ENCODE measurements around the gene KLF17. TPM values are rescaled to one million over a fixed set of nuclear protein-coding genes. Genes with fewer than 3 reads are reported as not detected.

KLF17 gene
- polyA plus RNA-seq, 3 donors = 0.05 TPM; not detected in 2

- DNase-seq (ENCODE audit: extremely low read depth in 1 of 11, low read depth in 9 of 11, low spot score in 4 of 11) = no peak
Observed at GRCh38 chr1:44144962-44145756, 26.5 kb downstream of the KLF17 start.

GRCh38 chr1:44146536-44147361 is 28.1 kb downstream of the KLF17 start:
- DNase-seq (ENCODE audit: extremely low read depth in 1 of 11, low read depth in 9 of 11, low spot score in 4 of 11) = no peak

- no peak for DNase-seq (ENCODE audit: extremely low read depth in 1 of 11, low read depth in 9 of 11, low spot score in 4 of 11)
Observed at GRCh38 chr1:44147582-44147981, 29.0 kb downstream of the KLF17 start.

GRCh38 chr1:44151332-44151731 is 32.7 kb downstream of the KLF17 start:
- DNase-seq (ENCODE audit: extremely low read depth in 1 of 11, low read depth in 9 of 11, low spot score in 4 of 11) = no peak

- no peak for DNase-seq (ENCODE audit: extremely low read depth in 1 of 11, low read depth in 9 of 11, low spot score in 4 of 11)
Observed at GRCh38 chr1:44151808-44152207, 33.2 kb downstream of the KLF17 start.

GRCh38 chr1:44152692-44153091 is 34.1 kb downstream of the KLF17 start:
- DNase-seq (ENCODE audit: extremely low read depth in 1 of 11, low read depth in 9 of 11, low spot score in 4 of 11) = no peak

- no peak for DNase-seq (ENCODE audit: extremely low read depth in 1 of 11, low read depth in 9 of 11, low spot score in 4 of 11)
Observed at GRCh38 chr1:44154049-44154448, 35.4 kb downstream of the KLF17 start.

GRCh38 chr1:44157903-44158302 is 39.3 kb downstream of the KLF17 start:
- no peak for DNase-seq (ENCODE audit: extremely low read depth in 1 of 11, low read depth in 9 of 11, low spot score in 4 of 11)

- no peak for DNase-seq (ENCODE audit: extremely low read depth in 1 of 11, low read depth in 9 of 11, low spot score in 4 of 11)
Observed at GRCh38 chr1:44158871-44159270, 40.2 kb downstream of the KLF17 start.

GRCh38 chr1:44161546-44161945 is 42.9 kb downstream of the KLF17 start:
- no peak for DNase-seq (ENCODE audit: extremely low read depth in 1 of 11, low read depth in 9 of 11, low spot score in 4 of 11)

GRCh38 chr1:44168520-44169098 is 50.0 kb downstream of the KLF17 start:
- no peak for DNase-seq (ENCODE audit: extremely low read depth in 1 of 11, low read depth in 9 of 11, low spot score in 4 of 11)

GRCh38 chr1:44170281-44170823 is 51.7 kb downstream of the KLF17 start:
- no peak for DNase-seq (ENCODE audit: extremely low read depth in 1 of 11, low read depth in 9 of 11, low spot score in 4 of 11)

- DNase-seq (ENCODE audit: extremely low read depth in 1 of 11, low read depth in 9 of 11, low spot score in 4 of 11) = no peak
Observed at GRCh38 chr1:44174630-44175029, 56.0 kb downstream of the KLF17 start.

Other genes starting within 250 kb of the KLF17 start
- gene ARTN, start 185.0 kb upstream of the KLF17 start, polyA plus RNA-seq (ENCODE audit: insufficient read length in 3 of 3) = 1 to 10 TPM; 1.4 to 4.3 (median 1.9) TPM
- gene IPO13, start 171.9 kb upstream of the KLF17 start, polyA plus RNA-seq (ENCODE audit: insufficient read length in 3 of 3) = 10 to 100 TPM; 36.9 to 43.5 (median 41.8) TPM
- gene DPH2, start 148.8 kb upstream of the KLF17 start, polyA plus RNA-seq (ENCODE audit: insufficient read length in 3 of 3) = 10 to 100 TPM; 21.4 to 23.7 (median 22.4) TPM
- 100 to 1,000 TPM; 116 to 158 (median 156) TPM for gene ATP6V0B, start 143.9 kb upstream of the KLF17 start, polyA plus RNA-seq (ENCODE audit: insufficient read length in 3 of 3)
- gene B4GALT2, start 139.6 kb upstream of the KLF17 start, polyA plus RNA-seq (ENCODE audit: insufficient read length in 3 of 3) = 10 to 100 TPM; 29.5 to 46.9 (median 38.4) TPM
- gene CCDC24, start 127.2 kb upstream of the KLF17 start, polyA plus RNA-seq (ENCODE audit: insufficient read length in 3 of 3) = 10 to 100 TPM; 14.6 to 27.6 (median 19.3) TPM
- 1 to 10 TPM; 5.7 to 8.0 (median 7.2) TPM for gene SLC6A9, start 87.4 kb upstream of the KLF17 start, polyA plus RNA-seq (ENCODE audit: insufficient read length in 3 of 3)
- not detected for gene KLF18, start 22.8 kb downstream of the KLF17 start, polyA plus RNA-seq (ENCODE audit: insufficient read length in 3 of 3)
- 10 to 100 TPM; 56.6 to 67.9 (median 59.5) TPM for gene DMAP1, start 94.7 kb downstream of the KLF17 start, polyA plus RNA-seq (ENCODE audit: insufficient read length in 3 of 3)
- gene ERI3, start 236.4 kb downstream of the KLF17 start, polyA plus RNA-seq (ENCODE audit: insufficient read length in 3 of 3) = 10 to 100 TPM; 76.3 to 99.8 (median 95.8) TPM

Measured in renal cortex interstitium (tissue), 11 donors.